ENCODE data around the gene RRP15.

Gene RRP15

GRCh38 chr1:218380125-218380977, 95.3 kb downstream of the RRP15 start:
- no peak overlapping the region for H3K27ac ChIP-seq (ENCODE audit: low read length)
- H3K9ac ChIP-seq (ENCODE audit: low read length) = no peak overlapping the region
- H3K79me2 ChIP-seq (ENCODE audit: low read length) = no peaks in the 10 kb centered on the region
- H3K4me3 ChIP-seq (ENCODE audit: low read length) = no peak overlapping the region
- H3K27me3 ChIP-seq (ENCODE audit: low read depth, low read length) = no peaks in the 10 kb centered on the region
- H3K36me3 ChIP-seq (replicated peaks; ENCODE audit: low read depth, low read length) = no peaks in the 10 kb centered on the region
- no peak overlapping the region for H2AFZ ChIP-seq (ENCODE audit: low read depth, low read length)
- no peaks in the 10 kb centered on the region for H3K9me3 ChIP-seq (ENCODE audit: insufficient read depth, low read length)
- H3K4me2 ChIP-seq (ENCODE audit: low read length) = no peak overlapping the region
- peaks cover 29% of the 10 kb centered on the region for H3K4me1 ChIP-seq (ENCODE audit: low read length)
- no peaks in the 10 kb centered on the region for H4K20me1 ChIP-seq (ENCODE audit: insufficient read depth, low read length)
- no peak for TF ChIP-seq EZH2phosphoT487 (IDR thresholded peaks at IDR 0.05; ENCODE audit: low read depth)
- no peak for TF ChIP-seq CTCF (IDR thresholded peaks at IDR 0.05; ENCODE audit: low read depth, low read length)

- Histone ChIP-seq H2AFZ (ENCODE audit: low read depth, low read length) (no peak overlapping the region), H3K4me2 (ENCODE audit: low read length) (no peak overlapping the region), H3K27me3 (ENCODE audit: low read depth, low read length) (no peaks in the 10 kb centered on the region), H3K4me3 (ENCODE audit: low read length) (no peak overlapping the region), H3K9me3 (ENCODE audit: insufficient read depth, low read length) (no peaks in the 10 kb centered on the region), H3K27ac (ENCODE audit: low read length) (no peak overlapping the region), H3K4me1 (ENCODE audit: low read length) (peaks cover 15% of the 10 kb centered on the region), H3K36me3 (replicated peaks; ENCODE audit: low read depth, low read length) (no peaks in the 10 kb centered on the region), H3K79me2 (ENCODE audit: low read length) (no peaks in the 10 kb centered on the region), H3K9ac (ENCODE audit: low read length) (no peak overlapping the region), H4K20me1 (ENCODE audit: insufficient read depth, low read length) (no peaks in the 10 kb centered on the region)
- no peak for TF ChIP-seq EZH2phosphoT487 (IDR thresholded peaks at IDR 0.05; ENCODE audit: low read depth)
Observed at GRCh38 chr1:218382261-218382660, 97.2 kb downstream of the RRP15 start.

- Histone ChIP-seq H3K9ac (ENCODE audit: low read length) (no peak overlapping the region), H3K27me3 (ENCODE audit: low read depth, low read length) (no peaks in the 10 kb centered on the region), H3K27ac (ENCODE audit: low read length) (no peak overlapping the region), H3K36me3 (replicated peaks; ENCODE audit: low read depth, low read length) (no peaks in the 10 kb centered on the region), H3K4me2 (ENCODE audit: low read length) (no peak overlapping the region), H4K20me1 (ENCODE audit: insufficient read depth, low read length) (no peaks in the 10 kb centered on the region), H3K4me1 (ENCODE audit: low read length) (peaks cover 9% of the 10 kb centered on the region), H2AFZ (ENCODE audit: low read depth, low read length) (no peak overlapping the region), H3K4me3 (ENCODE audit: low read length) (no peak overlapping the region), H3K79me2 (ENCODE audit: low read length) (no peaks in the 10 kb centered on the region), H3K9me3 (ENCODE audit: insufficient read depth, low read length) (no peaks in the 10 kb centered on the region)
- TF ChIP-seq CTCF (IDR thresholded peaks at IDR 0.05; ENCODE audit: low read depth, low read length) (no peak), EZH2phosphoT487 (IDR thresholded peaks at IDR 0.05; ENCODE audit: low read depth) (no peak)
Observed at GRCh38 chr1:218383051-218383450, 98.0 kb downstream of the RRP15 start.

- no peak overlapping the region for H3K9ac ChIP-seq (ENCODE audit: low read length)
- no peak overlapping the region for H3K27ac ChIP-seq (ENCODE audit: low read length)
- H3K4me2 ChIP-seq (ENCODE audit: low read length) = no peak overlapping the region
- TF ChIP-seq EZH2phosphoT487 (IDR thresholded peaks at IDR 0.05; ENCODE audit: low read depth) (no peak), CTCF (IDR thresholded peaks at IDR 0.05; ENCODE audit: low read depth, low read length) (no peak)
- H3K27me3 ChIP-seq (ENCODE audit: low read depth, low read length) = no peaks in the 10 kb centered on the region
- H3K79me2 ChIP-seq (ENCODE audit: low read length) = no peaks in the 10 kb centered on the region
- H2AFZ ChIP-seq (ENCODE audit: low read depth, low read length) = no peak overlapping the region
- no peaks in the 10 kb centered on the region for H3K9me3 ChIP-seq (ENCODE audit: insufficient read depth, low read length)
- peaks cover 9% of the 10 kb centered on the region for H3K4me1 ChIP-seq (ENCODE audit: low read length)
- H3K36me3 ChIP-seq (replicated peaks; ENCODE audit: low read depth, low read length) = no peaks in the 10 kb centered on the region
- no peak overlapping the region for H3K4me3 ChIP-seq (ENCODE audit: low read length)
- H4K20me1 ChIP-seq (ENCODE audit: insufficient read depth, low read length) = no peaks in the 10 kb centered on the region
Observed at GRCh38 chr1:218383681-218384080, 98.6 kb downstream of the RRP15 start.
